HG03354 (cell line): Measurements from ENCODE around the gene ADRA2C.

Experiments used
- ATAC-seq: cut with Tn5 transposase; IDR thresholded peaks from one replicate; pipeline ENCODE4 v1.9.1; 2021; ENCODE audit warnings: mild to moderate bottlenecking; ENCODE audit not compliant: unreplicated experiment, poor library complexity, severe bottlenecking

The ADRA2C gene

GRCh38 chr4:3789587-3789986, 23.4 kb downstream of the ADRA2C start:
- ATAC-seq: no peak

- ATAC-seq: no peak
These were observed 23.9 kb downstream of the ADRA2C start for GRCh38 chr4:3790006-3790561.

GRCh38 chr4:3791256-3791655, 25.1 kb downstream of the ADRA2C start:
- no peak for ATAC-seq

GRCh38 chr4:3791910-3792542, 25.8 kb downstream of the ADRA2C start:
- ATAC-seq: no peak

GRCh38 chr4:3792813-3793212, 26.6 kb downstream of the ADRA2C start:
- ATAC-seq: no peak

GRCh38 chr4:3793545-3793944, 27.4 kb downstream of the ADRA2C start:
- ATAC-seq: no peak

GRCh38 chr4:3796960-3797359, 30.8 kb downstream of the ADRA2C start:
- no peak for ATAC-seq

GRCh38 chr4:3797831-3798790, 31.9 kb downstream of the ADRA2C start:
- ATAC-seq: no peak

- no peak for ATAC-seq
These were observed 33.3 kb downstream of the ADRA2C start for GRCh38 chr4:3799496-3799895.

- ATAC-seq: no peak
These were observed 34.2 kb downstream of the ADRA2C start for GRCh38 chr4:3800351-3800750.

- no peak for ATAC-seq
These were observed 35.3 kb downstream of the ADRA2C start for GRCh38 chr4:3801521-3801920.

- no peak for ATAC-seq
These were observed 35.9 kb downstream of the ADRA2C start for GRCh38 chr4:3801931-3802550.

GRCh38 chr4:3802571-3803474, 36.6 kb downstream of the ADRA2C start:
- ATAC-seq: no peak

GRCh38 chr4:3803475-3803847, 37.3 kb downstream of the ADRA2C start:
- no peak for ATAC-seq

GRCh38 chr4:3803946-3804345, 37.8 kb downstream of the ADRA2C start:
- ATAC-seq: no peak

GRCh38 chr4:3805026-3805425, 38.8 kb downstream of the ADRA2C start:
- no peak for ATAC-seq

GRCh38 chr4:3805731-3806130, 39.5 kb downstream of the ADRA2C start:
- ATAC-seq: no peak

GRCh38 chr4:3807311-3807710, 41.1 kb downstream of the ADRA2C start:
- no peak for ATAC-seq

- no peak for ATAC-seq
These were observed 41.8 kb downstream of the ADRA2C start for GRCh38 chr4:3807822-3808496.
